Keratinocyte (primary cell): ENCODE data around the gene HS3ST2. TPM values are rescaled to one million over a fixed set of nuclear protein-coding genes. Genes with fewer than 3 reads are reported as not detected.

Source experiments
- DNase-seq: peaks from one replicate; pipeline ENCODE4 v3.0.0-alpha.2; 2011; ENCODE audit warnings: low read depth, missing footprints, low spot score
- FAIRE-seq: peaks from 2 replicates; lab custom pipeline; 2011; peaks lifted over from hg19 to GRCh38; lab: Jason Lieb, UNC
- H2AFZ ChIP-seq: 2 replicates; pipeline ENCODE4 v1.6.0; 2012; ENCODE audit warnings: low read length, control low read depth, inconsistent platforms; ENCODE audit not compliant: control insufficient read depth
- H3K27ac ChIP-seq: 2 replicates; pipeline ENCODE4 v1.5.1; 2011; ENCODE audit warnings: low read length; ENCODE audit not compliant: control insufficient read depth, insufficient read depth
- H3K27me3 ChIP-seq: 3 replicates; pipeline ENCODE4 v1.6.0; 2011; ENCODE audit warnings: low read length; ENCODE audit not compliant: control insufficient read depth, insufficient read depth; ENCODE audit errors: extremely low read depth
- H3K36me3 ChIP-seq, 2 experiments: 2 replicates in 1 of 2; 3 replicates in 1 of 2; pipeline ENCODE4 v1.5.1; 2011; ENCODE audit warnings: low read length in 2 of 2, mild to moderate bottlenecking in 1 of 2; ENCODE audit not compliant: control insufficient read depth in 2 of 2, insufficient read depth in 2 of 2; ENCODE audit errors: extremely low read depth in 1 of 2
- H3K4me1 ChIP-seq: 3 replicates; pipeline ENCODE4 v1.5.1; 2011; ENCODE audit warnings: low read length; ENCODE audit not compliant: control insufficient read depth, insufficient read depth; ENCODE audit errors: extremely low read depth
- H3K4me2 ChIP-seq: 3 replicates; pipeline ENCODE4 v1.6.0; 2011; ENCODE audit warnings: low read depth, low read length; ENCODE audit not compliant: control insufficient read depth, insufficient read depth; ENCODE audit errors: extremely low read depth
- H3K4me3 ChIP-seq, 3 experiments: fragments of 200-600 bp in 1 of 3; sonication (generic) in 1 of 3; 2 replicates in 2 of 3; 3 replicates in 1 of 3; pipeline ENCODE4 v1.5.1; 2011 to 2016; ENCODE audit warnings: low read length in 3 of 3, mild to moderate bottlenecking in 3 of 3, control low read depth in 2 of 3, inconsistent platforms in 1 of 3, low read depth in 1 of 3, mixed read lengths in 1 of 3, mixed run types in 1 of 3, moderate library complexity in 1 of 3; ENCODE audit not compliant: control insufficient read depth in 2 of 3, insufficient read depth in 2 of 3; ENCODE audit errors: extremely low read depth in 1 of 3
- H3K79me2 ChIP-seq: 2 replicates; pipeline ENCODE4 v1.6.0; 2012; ENCODE audit warnings: low read length; ENCODE audit not compliant: control insufficient read depth, insufficient read depth
- H3K9ac ChIP-seq: 3 replicates; pipeline ENCODE4 v1.6.0; 2011; ENCODE audit warnings: low read length; ENCODE audit not compliant: control insufficient read depth, insufficient read depth; ENCODE audit errors: extremely low read depth
- H3K9me1 ChIP-seq: 3 replicates; pipeline ENCODE4 v1.6.0; 2011; ENCODE audit warnings: low read length; ENCODE audit not compliant: control insufficient read depth, insufficient read depth; ENCODE audit errors: extremely low read depth
- H3K9me3 ChIP-seq: 2 replicates; pipeline ENCODE4 v1.5.1; 2012; ENCODE audit warnings: low read depth, low read length; ENCODE audit not compliant: control insufficient read depth
- H4K20me1 ChIP-seq: 3 replicates; pipeline ENCODE4 v1.6.0; 2011; ENCODE audit warnings: low read length; ENCODE audit not compliant: control insufficient read depth, insufficient read depth; ENCODE audit errors: extremely low read depth
- EZH2 ChIP-seq: IDR thresholded peaks from one replicate; pipeline ENCODE4 v1.6.1; 2012; ENCODE audit warnings: inconsistent platforms, mild to moderate bottlenecking, low read length, moderate library complexity
- dilution Hi-C: fragments of 300-500 bp; cut with MboI; formaldehyde crosslinking; loops from one replicate; pipeline ENCODE4 v1.7.0; 2020; ENCODE audit warnings: low sequenced_read_pairs; ENCODE audit not compliant: extremely low pct_ligation_motif_present
- polyA plus RNA-seq, 5 experiments: library from polyadenylated mRNA; depleted of rRNA in 3 of 5; stranded (reverse) in 3 of 5; stranded (forward) in 1 of 5; unstranded in 1 of 5; fragments of >200 nt; gene quantifications; 1 replicate in 1 of 5; 2 replicates in 3 of 5; 3 replicates in 1 of 5; pipeline versions ENCODE4 v1.2.1 to v1.2.3, GENCODE V29; 2011 to 2012; ENCODE audit warnings: missing spikeins in 2 of 5, low read depth in 1 of 5, low replicate concordance in 1 of 5
- TF ChIP-seq, protein P1 (sequence below), 3 experiments: IDR thresholded peaks in 1 of 3; conservative IDR thresholded peaks in 1 of 3; optimal IDR thresholded peaks in 1 of 3; 2 replicates in 2 of 3; 3 replicates in 1 of 3; pipeline versions ENCODE3 to v1.5.1; 2011; ENCODE audit warnings: low read length in 3 of 3, mild to moderate bottlenecking in 3 of 3, moderate library complexity in 2 of 3, control low read depth in 1 of 3, inconsistent platforms in 1 of 3; ENCODE audit not compliant: insufficient read depth in 2 of 3; ENCODE audit errors: extremely low read depth in 1 of 3

Gene HS3ST2
- polyA plus RNA-seq, 1 donor (not counting 4 experiments of a cell fraction or from before 2014, with no cell fraction given), result 6.3 TPM

DNA sequence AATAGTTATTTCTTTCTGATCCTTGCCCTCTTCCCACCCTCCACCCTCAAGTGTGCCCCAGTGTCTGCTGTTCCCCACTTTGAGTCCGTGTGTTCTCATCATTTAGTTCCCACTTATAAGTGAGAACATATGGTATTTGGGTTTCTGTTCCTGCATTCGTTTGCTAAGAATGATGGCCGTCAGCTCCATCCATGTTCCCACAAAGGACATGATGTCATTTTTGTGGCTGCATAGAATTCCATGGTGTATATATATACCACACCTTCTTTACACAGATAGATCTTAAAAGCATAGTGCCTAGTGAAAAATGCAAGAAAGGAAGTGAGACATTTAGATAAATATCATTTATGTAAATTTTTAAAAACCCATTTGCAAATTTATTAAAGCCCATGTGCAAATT lies 33.1 kb downstream of the HS3ST2 start:
- peaks cover 4% of the 10 kb centered on the region for H3K4me1 ChIP-seq
- no peaks in the 10 kb centered on the region for H3K9me3 ChIP-seq
- H3K9ac ChIP-seq, result no peak overlapping the region
- TF ChIP-seq, protein P1, sequence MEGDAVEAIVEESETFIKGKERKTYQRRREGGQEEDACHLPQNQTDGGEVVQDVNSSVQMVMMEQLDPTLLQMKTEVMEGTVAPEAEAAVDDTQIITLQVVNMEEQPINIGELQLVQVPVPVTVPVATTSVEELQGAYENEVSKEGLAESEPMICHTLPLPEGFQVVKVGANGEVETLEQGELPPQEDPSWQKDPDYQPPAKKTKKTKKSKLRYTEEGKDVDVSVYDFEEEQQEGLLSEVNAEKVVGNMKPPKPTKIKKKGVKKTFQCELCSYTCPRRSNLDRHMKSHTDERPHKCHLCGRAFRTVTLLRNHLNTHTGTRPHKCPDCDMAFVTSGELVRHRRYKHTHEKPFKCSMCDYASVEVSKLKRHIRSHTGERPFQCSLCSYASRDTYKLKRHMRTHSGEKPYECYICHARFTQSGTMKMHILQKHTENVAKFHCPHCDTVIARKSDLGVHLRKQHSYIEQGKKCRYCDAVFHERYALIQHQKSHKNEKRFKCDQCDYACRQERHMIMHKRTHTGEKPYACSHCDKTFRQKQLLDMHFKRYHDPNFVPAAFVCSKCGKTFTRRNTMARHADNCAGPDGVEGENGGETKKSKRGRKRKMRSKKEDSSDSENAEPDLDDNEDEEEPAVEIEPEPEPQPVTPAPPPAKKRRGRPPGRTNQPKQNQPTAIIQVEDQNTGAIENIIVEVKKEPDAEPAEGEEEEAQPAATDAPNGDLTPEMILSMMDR (optimal IDR thresholded peaks at IDR 0.05 in 1 of 3, IDR thresholded peaks at IDR 0.05 in 1 of 3, conservative IDR thresholded peaks at IDR 0.05 in 1 of 3; ENCODE audit: extremely low read depth in 1 of 3, insufficient read depth in 2 of 3, low read length in 3 of 3), result no peak
- no peak for TF ChIP-seq EZH2
- DNase-seq (no peak), FAIRE-seq (no peak)
- no peak overlapping the region for H3K27ac ChIP-seq
- H3K9me1 ChIP-seq, result peaks cover 3% of the 10 kb centered on the region
- H3K79me2 ChIP-seq, result peaks cover 34% of the 10 kb centered on the region
- no peak overlapping the region for H3K4me2 ChIP-seq
- H3K27me3 ChIP-seq, result no peaks in the 10 kb centered on the region
- H3K36me3 ChIP-seq, result no peaks in the 10 kb centered on the region
- H2AFZ ChIP-seq, result no peak overlapping the region
- no peak overlapping the region for H3K4me3 ChIP-seq
- dilution Hi-C loops, result no loop called here
- H4K20me1 ChIP-seq, result no peaks in the 10 kb centered on the region

DNA sequence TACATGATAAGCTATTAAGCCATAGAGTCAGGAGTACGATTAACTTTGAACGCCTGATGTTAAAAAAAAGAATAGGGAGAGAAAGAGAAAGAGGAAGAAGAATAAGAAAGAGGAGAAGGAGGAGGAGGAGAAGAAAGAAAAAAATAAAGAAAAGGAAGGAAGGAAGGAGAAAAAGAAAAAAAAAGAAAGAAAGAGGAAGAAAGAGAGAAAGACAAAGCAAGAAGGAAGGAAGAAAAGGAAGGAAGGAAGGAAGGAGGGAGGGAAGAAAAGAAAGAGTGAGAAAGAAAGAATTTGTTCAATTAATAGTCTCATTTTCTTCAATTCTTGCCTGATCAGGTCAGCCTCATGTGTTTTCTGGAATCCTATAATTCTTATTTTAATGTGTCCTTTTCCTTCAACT lies 33.7 kb downstream of the HS3ST2 start:
- peaks cover 31% of the 10 kb centered on the region for H3K79me2 ChIP-seq
- no peaks in the 10 kb centered on the region for H3K27me3 ChIP-seq
- TF ChIP-seq, protein P1 (optimal IDR thresholded peaks at IDR 0.05 in 1 of 3, IDR thresholded peaks at IDR 0.05 in 1 of 3, conservative IDR thresholded peaks at IDR 0.05 in 1 of 3; ENCODE audit: extremely low read depth in 1 of 3, insufficient read depth in 2 of 3, low read length in 3 of 3), result no peak
- TF ChIP-seq EZH2, result no peak
- H3K4me2 ChIP-seq, result no peak overlapping the region
- no peaks in the 10 kb centered on the region for H3K9me3 ChIP-seq
- peaks cover 4% of the 10 kb centered on the region for H3K4me1 ChIP-seq
- no peaks in the 10 kb centered on the region for H3K36me3 ChIP-seq
- H3K27ac ChIP-seq, result no peak overlapping the region
- peaks cover 3% of the 10 kb centered on the region for H3K9me1 ChIP-seq
- dilution Hi-C loops, result no loop called here
- H3K9ac ChIP-seq, result no peak overlapping the region
- H3K4me3 ChIP-seq, result no peak overlapping the region
- no peak for DNase-seq
- no peak overlapping the region for H2AFZ ChIP-seq
- FAIRE-seq, result no peak
- no peaks in the 10 kb centered on the region for H4K20me1 ChIP-seq
